HEK293T (cell line): Measurements from ENCODE around the gene EMSY.

Experiments
- ARNT ChIP-seq: fragments of 450-650 bp; IDR thresholded peaks from 2 replicates; pipeline ENCODE4 v1.6.1; 2017; ENCODE audit warnings: mild to moderate bottlenecking
- FOXK2 ChIP-seq: fragments of 450-650 bp; IDR thresholded peaks from 2 replicates; pipeline ENCODE4 v1.6.1; 2016; ENCODE audit warnings: mild to moderate bottlenecking
- FOXM1 ChIP-seq: fragments of 450-650 bp; IDR thresholded peaks from 2 replicates; pipeline ENCODE4 v1.6.1; 2017; ENCODE audit warnings: mild to moderate bottlenecking, borderline replicate concordance
- HDGF ChIP-seq: fragments of 450-650 bp; IDR thresholded peaks from 2 replicates; pipeline ENCODE4 v1.6.1; 2017; ENCODE audit warnings: antibody characterized with exemption, borderline replicate concordance
- LEF1 ChIP-seq: fragments of 450-650 bp; IDR thresholded peaks from 2 replicates; pipeline ENCODE4 v1.6.1; 2017; ENCODE audit warnings: mild to moderate bottlenecking, borderline replicate concordance
- NFRKB ChIP-seq: fragments of 450-650 bp; IDR thresholded peaks from 2 replicates; pipeline ENCODE4 v1.6.1; 2016; ENCODE audit warnings: mild to moderate bottlenecking, moderate library complexity
- PKNOX1 ChIP-seq: fragments of 450-650 bp; IDR thresholded peaks from 2 replicates; pipeline ENCODE4 v1.6.1; 2016
- SP1 ChIP-seq: fragments of 450-650 bp; IDR thresholded peaks from 2 replicates; pipeline ENCODE4 v1.6.1; 2017
- SUZ12 ChIP-seq: fragments of 450-650 bp; IDR thresholded peaks from 2 replicates; pipeline ENCODE4 v1.6.1; 2016; ENCODE audit warnings: mild to moderate bottlenecking
- ZNF384 ChIP-seq: fragments of 450-650 bp; IDR thresholded peaks from 2 replicates; pipeline ENCODE4 v1.6.1; 2016

DNA sequence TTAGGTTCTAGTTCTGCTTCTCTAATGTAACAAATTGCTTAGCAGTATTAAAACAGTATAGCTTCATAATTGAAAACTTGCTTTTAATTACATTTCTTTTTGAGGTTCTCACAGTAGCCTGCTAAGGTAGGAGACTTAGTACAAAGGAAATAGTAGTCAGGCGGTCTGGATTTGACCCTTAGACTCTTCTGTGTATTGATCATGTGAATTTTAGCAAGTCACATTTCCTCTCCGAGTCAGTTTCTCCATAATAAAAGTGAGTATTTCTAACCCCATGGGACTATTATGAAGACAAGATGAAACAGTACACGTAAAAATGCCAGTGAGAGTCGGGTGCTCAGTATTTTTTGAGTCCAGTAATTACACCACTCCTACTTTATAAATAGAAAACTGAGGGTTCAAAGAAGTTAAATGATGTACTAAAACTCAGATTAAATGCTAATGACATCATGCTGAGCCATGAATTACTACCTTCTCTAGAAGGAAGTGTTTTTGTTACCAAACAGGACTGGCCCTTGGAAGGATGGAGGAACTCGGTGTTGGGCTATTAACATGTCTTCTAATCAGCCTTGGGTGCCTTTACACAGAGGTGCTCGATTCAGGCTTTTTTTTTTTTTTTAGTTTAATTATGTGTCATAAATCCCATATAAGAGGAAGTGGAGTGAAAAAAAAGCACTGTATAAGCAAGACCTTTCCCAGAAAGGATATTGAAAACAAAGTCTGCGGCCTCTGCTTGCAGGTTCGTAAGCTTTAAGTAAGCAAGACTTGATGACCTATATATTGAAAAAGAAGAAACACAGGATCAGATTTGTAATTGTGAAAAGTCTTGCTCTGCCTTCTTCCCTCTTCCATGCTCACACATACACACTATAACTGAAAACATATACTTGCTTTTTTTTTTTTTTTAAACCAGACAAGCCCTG lies 109.0 kb downstream of the EMSY start:
- TF ChIP-seq SUZ12 (no peak), SP1 (no peak), LEF1 (no peak), FOXM1 (no peak), FOXK2 (no peak), PKNOX1 (no peak), NFRKB (no peak), ZNF384 (no peak), ARNT (no peak), HDGF (no peak)
